DMS 273 (cell line): ENCODE data around the gene NTM.

ENCODE experiments used
- DNase-seq: peaks from one replicate; lab custom pipeline; 2025; ENCODE audit not compliant: unreplicated experiment; lab: John Stamatoyannopoulos, UW

NTM gene

DNA sequence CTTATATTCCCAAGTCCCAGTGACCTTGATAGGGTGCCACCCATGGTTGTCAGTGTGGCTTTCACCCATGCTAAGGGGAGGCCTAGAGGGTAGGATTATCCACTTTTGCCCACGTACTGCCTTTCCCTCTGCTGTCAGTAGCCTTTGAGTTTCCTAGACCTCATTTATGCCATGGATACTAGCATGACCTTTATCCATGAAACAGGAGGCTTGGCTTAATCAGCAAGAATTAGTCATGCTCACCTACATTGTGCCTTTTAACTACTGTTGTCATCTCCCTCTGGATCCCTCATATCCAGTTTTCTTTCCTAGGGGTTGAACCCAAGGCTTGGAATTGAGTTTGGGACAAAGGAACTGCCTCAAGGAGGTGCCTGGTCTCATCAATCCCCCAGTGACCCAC, 716.7 kb downstream of the NTM start:
- DNase-seq: no peak

DNA sequence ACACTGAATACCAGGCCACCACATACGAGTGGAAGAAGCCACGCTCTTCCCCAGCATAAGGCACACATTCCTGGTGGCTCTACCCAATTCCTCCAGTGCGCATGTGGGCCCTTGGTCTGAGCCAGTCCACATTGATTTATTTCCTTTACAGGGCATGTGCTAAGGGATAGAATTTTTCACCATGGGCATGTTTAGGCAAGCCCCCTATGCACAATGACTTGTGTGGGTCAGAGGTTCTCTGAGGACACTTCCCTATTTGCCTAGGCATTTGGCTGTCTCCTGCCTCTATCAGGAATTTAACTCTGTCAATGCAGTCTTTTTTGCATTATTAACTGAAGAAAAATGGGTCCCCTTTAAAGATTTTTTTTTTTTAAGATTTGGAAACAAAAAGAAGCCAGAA, 718.1 kb downstream of the NTM start:
- DNase-seq: no peak

DNA sequence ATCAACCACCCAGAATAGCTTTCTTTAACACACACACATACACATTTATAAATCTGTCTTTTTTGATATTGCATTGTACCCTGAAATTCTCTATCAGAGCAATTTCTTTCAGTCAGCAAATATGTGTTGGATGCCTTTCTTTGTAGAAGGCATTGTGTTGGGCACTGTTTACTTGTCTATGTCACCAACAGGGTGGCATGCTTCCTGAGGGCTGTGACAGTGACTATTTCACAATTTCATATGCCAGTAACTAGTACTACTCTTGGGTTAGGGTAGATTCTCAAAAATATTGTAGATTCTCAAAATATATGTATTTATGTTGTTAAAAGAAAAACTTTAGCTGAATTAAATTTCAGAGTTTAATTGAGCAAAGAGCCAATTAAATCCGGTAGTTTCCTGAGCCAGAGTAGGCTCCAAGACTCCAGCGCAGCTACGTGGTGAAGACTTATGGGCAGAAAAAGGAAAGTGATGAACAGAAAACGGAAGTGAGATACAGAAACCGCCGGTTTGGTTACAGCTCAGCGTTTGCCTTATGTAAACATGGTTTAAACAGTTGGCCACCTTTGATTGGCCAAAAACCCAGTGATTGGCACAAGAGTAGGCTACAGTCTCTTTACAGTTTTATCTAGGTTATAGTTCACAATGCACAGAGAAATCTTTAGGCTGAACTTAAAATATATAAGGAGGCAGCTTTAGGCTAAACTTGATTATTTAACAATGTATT, 723.3 kb downstream of the NTM start:
- no peak for DNase-seq

DNA sequence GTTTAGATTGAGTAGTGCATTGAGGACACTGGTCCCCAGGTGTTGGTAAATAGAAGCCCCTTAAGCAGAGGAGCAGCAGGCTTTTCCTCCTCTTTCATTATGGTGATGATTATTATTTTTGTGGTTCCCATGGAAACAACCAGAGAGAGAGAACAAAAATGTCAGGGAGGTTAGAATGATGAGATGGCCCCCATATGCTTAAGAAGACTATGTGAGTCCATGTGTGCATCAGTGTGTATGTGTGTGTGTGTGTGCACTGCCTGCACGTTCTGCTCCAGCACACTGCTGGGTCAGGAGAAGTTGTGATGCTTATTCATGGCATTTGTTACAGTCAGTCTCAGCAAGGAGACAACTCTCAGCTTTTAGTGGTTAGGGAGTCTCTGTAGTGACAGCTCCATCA, 724.2 kb downstream of the NTM start:
- no peak for DNase-seq

DNA sequence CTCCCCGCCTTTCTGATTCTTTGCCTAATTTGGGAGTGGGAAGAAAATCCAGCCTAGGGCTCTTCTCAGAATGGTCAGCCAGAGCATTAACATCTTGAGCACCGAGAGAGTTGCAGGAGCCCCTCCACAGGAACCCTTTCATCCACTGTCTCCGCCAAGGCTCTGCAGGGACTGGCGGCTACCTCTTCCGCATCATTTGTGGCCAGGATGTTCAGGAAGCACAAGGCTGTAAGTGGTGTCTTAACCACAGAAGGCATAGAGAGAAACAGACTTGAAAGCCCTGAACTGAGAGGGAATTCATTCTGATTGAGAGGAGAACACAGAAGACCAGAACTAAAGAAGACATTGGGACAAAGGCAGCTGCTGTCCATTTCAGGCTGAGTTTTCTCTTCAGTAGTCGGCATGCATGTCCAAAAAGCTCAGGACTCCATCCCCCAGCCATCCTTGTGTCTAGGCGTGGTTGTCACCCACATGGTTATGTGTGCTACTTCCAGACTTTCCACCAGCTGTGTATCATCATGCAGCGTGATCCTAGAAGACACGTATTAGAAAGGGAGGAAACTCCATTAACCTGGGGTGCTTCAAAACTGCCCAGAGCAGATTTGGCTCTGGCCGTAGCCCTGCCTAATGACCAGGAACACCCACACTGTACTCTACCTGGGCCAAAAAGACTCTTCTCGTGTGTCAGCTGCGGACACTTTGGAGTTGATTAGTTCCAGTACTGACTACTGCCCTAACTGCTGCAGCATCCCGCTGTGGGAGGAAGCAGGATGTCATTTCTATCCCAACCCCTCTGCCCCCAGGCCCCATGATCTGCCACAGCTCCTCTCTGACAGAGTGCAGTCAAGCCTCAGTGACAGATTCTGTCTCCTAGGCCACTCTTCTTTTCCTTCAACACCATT, 725.1 kb downstream of the NTM start:
- DNase-seq: no peak

DNA sequence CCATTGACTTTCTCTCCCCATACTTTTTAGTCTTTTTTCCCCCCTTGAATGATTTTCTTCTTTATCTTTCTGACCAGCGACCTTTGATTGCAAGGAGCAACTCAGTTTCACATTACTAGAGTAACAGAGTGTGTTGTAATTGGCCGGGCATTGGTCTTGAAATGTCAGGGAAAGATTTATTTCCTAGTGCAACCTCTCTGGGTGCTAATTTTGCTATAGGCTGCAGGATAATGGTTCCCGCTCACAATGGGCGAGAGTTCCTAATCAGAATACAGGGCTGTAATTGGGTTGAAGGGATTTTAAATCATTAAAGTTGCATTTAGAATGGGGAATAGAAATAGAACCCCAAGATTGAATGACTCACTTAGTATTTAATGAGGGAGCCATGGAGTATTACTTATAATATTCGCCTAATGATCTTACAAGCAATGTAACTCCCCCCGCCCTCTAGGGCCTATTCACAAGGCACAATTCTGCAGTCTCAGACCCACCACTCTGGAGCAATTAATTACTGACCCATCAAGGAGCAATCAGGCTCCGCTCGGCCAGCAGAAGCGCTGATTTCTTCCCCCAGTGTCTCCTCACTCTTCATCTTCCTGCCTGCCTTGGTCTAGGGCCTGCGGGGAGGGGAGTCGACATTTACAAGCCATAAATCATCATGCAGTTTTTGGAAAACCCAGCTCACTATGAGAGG, 725.9 kb downstream of the NTM start:
- DNase-seq: no peak

DNA sequence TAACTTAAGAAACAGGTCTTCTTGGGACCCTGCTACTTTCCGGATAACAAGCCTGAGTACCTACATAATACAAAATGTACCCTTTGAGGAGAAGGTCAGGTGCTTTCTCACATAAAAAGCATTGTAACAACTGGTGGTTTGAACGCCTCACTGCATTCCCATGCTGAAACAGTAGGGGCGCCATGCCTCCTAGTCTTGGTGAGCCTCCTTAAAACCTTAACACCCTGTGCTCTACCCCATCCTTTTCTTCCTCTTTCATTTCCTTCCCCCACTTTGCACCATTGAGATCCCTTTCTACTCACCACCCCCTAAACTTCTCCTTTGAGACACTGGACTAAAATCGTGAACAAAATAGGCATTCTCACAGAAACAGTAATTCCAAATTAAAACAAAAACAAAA, 729.3 kb downstream of the NTM start:
- peak; percentile 20 for DNase-seq

DNA sequence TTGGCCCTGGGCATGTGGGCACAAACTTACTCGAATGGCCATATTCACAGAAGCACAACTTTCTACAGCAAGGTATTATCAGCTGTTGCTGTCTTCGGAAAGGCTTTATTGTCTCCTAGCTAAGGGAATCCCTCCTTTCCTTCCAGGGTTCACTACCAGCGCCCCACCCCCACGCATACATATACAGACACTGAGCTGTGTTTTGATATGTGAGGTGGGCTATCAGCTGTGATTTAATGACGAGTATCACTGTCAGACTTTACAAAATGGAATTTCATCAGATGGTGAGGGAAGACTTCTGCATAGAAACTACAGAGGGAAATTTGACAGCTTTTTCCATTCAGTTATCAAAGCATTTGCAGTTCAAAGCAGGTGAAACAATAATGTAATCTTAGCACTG, 730.2 kb downstream of the NTM start:
- DNase-seq: no peak

DNA sequence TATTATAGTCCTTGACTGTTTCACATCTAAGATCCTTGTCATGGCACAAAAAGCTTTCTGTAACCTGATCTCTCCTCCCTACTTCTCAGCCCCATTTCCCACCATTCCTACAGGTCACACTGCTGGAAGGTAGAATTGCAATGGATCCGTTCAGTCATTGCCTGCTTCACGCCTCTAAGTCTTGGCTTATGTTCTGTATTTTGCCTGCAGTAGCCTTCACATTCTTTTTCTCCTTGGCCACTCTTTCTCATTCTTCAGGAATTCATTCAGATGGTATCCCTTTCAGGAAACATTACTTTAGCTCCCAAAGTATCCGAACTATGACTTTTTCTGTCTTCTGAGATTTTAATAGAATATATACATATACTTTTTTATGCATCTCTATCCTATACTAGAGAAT, 731.5 kb downstream of the NTM start:
- DNase-seq: no peak

DNA sequence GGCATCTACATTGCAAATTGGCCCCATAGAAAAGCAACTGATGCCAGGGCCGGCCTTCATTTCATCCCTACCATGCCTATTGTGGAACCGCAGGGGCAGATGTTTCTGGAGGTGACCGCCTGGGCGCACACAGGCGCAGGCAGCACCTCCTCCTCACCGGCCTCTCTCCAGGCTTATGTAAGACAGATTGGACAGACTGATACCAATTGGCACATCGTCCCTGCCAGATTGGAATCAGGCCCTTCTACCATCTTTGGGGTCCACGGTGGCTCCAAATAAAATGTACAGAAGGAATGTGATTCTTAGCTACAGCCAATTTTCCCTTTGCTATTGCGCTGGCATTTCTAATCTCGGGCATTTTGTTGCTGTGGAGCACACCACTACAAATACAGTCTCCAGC, 732.6 kb downstream of the NTM start:
- DNase-seq: no peak

DNA sequence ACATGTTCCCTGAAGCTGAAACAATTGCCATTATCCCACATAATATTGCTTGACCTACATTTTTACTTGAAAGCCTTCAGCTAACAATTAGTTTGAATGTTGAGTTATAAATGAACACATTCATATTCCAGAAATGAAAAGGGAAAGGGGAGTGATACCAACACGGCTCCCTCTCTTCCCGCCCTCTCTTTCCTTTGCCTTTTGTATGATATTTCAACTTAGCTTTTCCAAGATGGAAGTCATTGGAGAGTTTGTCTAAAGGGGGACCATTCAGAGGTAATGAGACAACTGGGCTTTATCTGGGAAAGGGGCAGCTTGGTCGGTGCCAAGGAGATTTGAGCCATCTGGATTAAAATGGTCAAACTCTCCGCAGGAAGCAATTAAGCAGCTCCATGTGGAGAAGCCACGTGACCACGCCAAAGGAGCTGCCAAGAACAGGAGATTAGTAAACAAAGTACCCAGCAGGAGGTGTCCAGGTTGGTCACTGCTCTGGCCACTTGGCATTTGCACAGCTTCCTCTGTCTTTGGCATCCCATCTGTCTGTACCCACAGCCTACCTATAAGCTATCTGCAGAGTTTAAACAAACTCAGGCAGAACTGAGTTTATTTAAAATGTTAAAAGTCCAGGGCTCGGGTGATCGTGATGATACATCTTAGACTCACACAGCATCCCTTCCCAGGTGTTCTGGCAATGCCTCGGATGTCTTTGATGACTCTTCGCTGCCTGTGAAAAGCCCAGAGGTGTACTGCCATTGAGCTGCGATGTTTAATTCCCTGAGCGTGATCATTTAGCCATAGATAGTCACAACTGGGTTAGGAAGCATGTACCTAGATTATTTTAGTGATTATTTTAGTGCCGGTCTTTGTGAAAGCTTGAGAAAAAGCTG, 735.9 kb downstream of the NTM start:
- no peak for DNase-seq

DNA sequence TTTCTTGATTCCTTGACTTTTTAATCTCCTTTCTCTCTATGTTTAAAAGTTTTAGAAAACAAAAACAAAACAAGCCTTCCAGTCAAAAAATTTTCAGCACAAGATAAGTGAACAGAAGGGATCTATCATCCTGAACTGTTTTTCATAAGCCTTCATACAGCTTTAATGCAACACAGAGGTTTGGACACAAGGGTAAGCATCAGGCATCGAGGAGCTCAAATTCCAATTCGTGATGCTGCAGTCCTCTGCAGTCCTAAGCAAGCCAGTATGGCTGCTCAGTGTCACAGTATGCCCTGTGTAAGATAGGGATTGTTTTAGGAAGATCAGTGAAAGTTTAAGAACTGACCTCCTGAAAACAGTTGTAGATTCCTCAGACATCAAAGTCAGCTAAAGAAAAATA, 740.9 kb downstream of the NTM start:
- DNase-seq: no peak

DNA sequence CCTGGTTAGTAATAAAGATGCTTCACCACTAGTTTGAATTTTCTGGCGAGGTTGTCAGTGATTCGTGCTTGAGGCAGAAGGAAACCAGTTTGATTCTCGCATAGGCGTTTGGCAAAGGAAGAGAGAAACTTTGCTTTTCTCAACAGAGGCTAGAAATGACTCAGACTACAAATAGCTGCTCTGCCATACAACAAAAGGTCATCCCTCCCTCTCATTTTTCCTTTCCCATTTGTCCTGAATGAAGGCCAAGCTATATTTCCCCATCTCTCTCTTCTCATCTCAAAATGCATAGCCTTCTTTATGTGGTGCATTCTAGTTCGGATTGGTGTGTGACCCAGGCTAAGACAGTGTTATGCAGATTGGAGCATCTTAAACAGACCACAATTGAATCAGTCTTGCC, 741.4 kb downstream of the NTM start:
- no peak for DNase-seq

DNA sequence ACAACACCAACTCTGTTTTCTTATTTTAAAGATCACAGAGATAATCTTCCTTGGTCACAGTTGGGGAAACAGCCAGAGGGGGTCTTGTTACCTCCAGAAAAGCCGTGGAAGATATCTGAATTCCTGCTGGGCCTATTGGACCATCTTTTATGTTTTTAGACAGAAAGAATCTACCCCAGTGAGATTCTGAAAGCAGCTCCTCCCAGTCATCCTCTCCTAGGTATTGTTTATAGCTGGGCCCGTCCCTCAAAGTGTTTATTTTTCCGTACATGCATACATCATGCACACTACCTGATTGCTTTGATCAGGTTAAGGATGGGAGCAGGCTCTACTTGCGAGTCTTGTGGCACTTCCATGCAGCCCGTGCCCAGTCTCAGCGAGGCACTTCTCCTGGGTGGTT, 742.4 kb downstream of the NTM start:
- no peak for DNase-seq

DNA sequence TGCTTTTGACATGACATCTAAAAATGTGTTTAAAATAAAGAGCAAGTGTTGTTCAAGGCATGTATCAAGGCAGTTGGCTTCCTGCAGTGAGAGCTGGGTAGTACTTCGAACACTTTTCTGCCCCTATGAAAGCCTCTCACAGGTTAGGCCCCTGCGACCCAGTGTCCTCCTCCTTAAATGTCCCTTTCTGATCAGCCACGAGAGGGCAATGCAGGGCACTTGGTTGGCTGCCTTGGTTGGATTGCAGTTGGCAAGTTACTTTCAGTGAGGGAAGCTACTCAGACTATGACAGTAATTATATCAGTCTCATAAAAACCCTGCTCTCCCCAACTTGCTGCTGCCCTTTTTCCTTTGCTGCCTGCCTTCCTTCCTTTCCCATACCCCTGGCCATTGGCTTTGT, 743.8 kb downstream of the NTM start:
- DNase-seq: peak; percentile 18

DNA sequence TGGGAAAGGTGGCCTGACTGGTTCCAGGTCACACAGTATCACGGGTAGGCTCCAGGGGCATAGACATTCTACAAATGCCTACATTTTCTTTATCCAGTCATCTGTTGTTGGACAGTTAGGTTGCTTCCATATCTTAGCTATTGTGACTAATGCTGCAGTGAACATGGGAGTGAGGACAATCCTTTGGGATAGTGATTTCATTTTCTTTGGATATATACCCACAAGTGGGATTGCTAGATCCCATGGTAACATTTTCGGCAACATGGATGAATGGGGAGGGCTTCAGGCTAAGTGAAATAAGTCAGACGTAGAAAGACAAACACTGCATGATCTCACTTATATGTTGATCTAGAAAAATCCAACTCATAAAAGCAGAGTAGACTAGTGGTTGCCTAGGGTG, 744.3 kb downstream of the NTM start:
- no peak for DNase-seq

DNA sequence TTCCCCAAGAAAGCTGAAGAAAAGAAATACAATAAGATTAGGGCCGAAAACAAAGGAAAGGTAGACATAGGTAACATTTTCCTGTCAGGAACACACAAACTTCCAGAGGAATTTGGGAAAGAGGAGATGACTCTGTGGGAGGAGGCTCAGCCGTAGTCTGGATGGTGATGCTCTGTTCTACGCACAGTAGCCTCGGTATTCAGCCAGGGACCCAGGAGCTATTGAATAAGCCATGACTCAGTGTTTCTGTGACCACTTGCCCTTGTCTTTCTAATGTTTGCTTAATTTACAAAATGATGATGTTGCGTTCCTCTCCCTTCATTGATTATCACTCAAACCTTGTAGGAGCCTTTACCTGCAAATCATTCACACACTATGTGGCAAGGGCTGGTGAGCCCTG, 745.0 kb downstream of the NTM start:
- DNase-seq: no peak

DNA sequence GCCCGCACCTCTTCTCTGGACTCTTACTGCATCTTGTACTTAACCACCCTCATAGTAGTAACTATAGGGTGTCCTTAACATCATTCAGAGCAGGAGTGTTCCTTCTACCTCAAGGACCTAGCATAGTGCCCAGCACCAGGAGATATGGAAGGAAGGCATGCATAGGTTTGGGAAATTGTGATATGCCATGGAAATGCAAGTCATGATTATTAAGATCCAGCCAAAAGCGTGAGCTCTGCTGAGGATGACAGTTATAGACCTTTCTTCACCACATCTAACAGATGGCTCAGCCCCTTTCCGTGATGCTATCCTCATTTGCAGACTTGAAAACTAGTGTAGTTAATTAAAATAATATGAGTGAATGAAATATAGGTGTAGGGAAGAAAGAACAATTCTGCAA, 746.1 kb downstream of the NTM start:
- DNase-seq: no peak

DNA sequence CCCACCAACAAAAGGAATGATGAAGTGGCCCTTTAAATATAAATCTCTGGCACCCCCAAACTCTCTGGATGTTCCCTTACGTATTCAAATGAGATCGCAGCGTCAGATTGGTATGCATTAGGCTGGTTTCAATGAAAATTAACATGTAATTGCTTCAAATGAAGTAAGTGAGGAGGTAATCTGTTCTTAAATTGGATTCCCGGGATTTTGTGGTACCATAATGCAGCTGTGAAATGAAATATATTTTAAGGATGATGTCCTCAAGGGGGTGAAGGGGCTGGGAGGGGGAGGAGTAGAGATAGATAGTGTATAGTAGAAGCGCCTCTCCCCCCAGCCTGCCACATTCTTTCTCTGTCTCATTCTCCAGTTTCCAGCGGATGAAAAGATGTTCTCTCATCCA, 748.2 kb downstream of the NTM start:
- no peak for DNase-seq

DNA sequence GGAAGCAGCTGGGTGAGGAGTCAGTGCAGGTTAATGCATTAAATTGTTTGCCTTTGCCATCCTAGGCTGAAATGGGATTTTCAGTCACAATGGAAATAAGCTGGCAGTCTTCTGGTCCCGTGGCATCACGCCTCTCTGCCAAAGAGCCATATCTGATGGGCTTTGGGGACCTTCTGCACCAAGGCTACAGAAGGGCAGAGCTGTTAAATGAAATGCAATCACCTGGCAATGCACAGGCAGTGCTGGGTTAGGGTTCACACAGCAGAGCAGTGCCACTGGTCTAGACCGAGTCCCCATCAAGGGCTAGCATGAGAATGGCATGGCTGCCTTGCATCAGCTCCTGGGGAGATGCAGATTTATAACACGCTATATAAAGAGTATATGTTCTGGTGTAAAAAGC, 749.2 kb downstream of the NTM start:
- no peak for DNase-seq

DNA sequence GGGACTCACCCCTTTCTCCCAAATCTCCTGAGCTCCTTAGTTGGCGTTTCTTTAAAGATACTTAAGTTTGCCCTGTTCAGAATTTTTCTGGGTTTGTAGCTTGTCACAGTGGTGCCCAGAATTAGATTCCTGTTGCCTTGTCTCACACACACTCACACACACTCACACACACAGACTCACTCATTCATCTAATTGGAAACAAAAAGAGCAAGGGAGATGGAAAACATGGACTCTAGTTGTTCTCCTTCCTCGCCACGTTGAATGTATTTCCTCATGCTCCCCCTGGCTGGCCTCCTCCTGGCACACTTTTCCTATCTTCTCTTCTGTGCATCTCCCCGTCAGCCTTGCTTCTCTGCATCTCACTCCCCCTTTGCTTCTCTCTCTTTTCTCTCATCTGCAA, 752.3 kb downstream of the NTM start:
- no peak for DNase-seq
